Upper lobe of left lung (tissue), 4 donors: ENCODE measurements around the gene RIN3.

Experiments
- EP300 ChIP-seq, 4 donors: sonication (generic); formaldehyde crosslinking; IDR thresholded peaks; one replicate each; pipeline ENCODE4 v1.5.1; 2017; ENCODE audit warnings: antibody characterized with exemption in 4 of 4, control low read depth in 2 of 4
- POLR2AphosphoS5 ChIP-seq, 2 donors: sonication (generic); formaldehyde crosslinking; IDR thresholded peaks; one replicate each; pipeline ENCODE4 v1.5.1; 2017; ENCODE audit warnings: antibody characterized with exemption in 2 of 2
- TF ChIP-seq, protein P1 (sequence below), 6 experiments: fragments of 450-650 bp in 4 of 6; fragments of 200-600 bp in 2 of 6; sonication (generic) in 2 of 6; IDR thresholded peaks; one replicate each; pipeline ENCODE4 v1.5.1; 2016 to 2019; ENCODE audit warnings: antibody characterized with exemption in 6 of 6

GRCh38 chr14:92601131-92601710 is 87.6 kb downstream of the RIN3 start:
- TF ChIP-seq, protein P1, sequence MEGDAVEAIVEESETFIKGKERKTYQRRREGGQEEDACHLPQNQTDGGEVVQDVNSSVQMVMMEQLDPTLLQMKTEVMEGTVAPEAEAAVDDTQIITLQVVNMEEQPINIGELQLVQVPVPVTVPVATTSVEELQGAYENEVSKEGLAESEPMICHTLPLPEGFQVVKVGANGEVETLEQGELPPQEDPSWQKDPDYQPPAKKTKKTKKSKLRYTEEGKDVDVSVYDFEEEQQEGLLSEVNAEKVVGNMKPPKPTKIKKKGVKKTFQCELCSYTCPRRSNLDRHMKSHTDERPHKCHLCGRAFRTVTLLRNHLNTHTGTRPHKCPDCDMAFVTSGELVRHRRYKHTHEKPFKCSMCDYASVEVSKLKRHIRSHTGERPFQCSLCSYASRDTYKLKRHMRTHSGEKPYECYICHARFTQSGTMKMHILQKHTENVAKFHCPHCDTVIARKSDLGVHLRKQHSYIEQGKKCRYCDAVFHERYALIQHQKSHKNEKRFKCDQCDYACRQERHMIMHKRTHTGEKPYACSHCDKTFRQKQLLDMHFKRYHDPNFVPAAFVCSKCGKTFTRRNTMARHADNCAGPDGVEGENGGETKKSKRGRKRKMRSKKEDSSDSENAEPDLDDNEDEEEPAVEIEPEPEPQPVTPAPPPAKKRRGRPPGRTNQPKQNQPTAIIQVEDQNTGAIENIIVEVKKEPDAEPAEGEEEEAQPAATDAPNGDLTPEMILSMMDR (IDR thresholded peaks at IDR 0.05), result no peak
- TF ChIP-seq EP300 (IDR thresholded peaks at IDR 0.05), result no peak
- no peak for TF ChIP-seq POLR2AphosphoS5 (IDR thresholded peaks at IDR 0.05)
